ENCODE results near the gene STX5.

STX5 gene

GRCh38 chr11:62811659-62812058, 20.2 kb downstream of the STX5 start:
- DNase-seq (ENCODE audit: extremely low read depth, low read depth), result no peak
- no peak overlapping the region for H3K4me3 ChIP-seq (replicated peaks; ENCODE audit: low read depth, low read length)
- TF ChIP-seq CTCF (IDR thresholded peaks at IDR 0.05; ENCODE audit: low read depth, low read length, missing control alignments), result no peak

- no peak overlapping the region for H3K4me3 ChIP-seq (replicated peaks; ENCODE audit: low read depth, low read length)
- DNase-seq (ENCODE audit: extremely low read depth, low read depth), result no peak
- TF ChIP-seq CTCF (IDR thresholded peaks at IDR 0.05; ENCODE audit: low read depth, low read length, missing control alignments), result no peak
These were observed 21.1 kb downstream of the STX5 start for GRCh38 chr11:62810748-62811147.

- no peak overlapping the region; the same call in 1 of the 2 replicates for H3K4me3 ChIP-seq (replicated peaks; ENCODE audit: low read depth, low read length)
- TF ChIP-seq CTCF (IDR thresholded peaks at IDR 0.05; ENCODE audit: low read depth, low read length, missing control alignments), result no peak
- DNase-seq (ENCODE audit: extremely low read depth, low read depth), result no peak
These were observed 25.2 kb downstream of the STX5 start for GRCh38 chr11:62806611-62807121.

GRCh38 chr11:62805961-62806441, 25.9 kb downstream of the STX5 start:
- no peak for TF ChIP-seq CTCF (IDR thresholded peaks at IDR 0.05; ENCODE audit: low read depth, low read length, missing control alignments)
- DNase-seq (ENCODE audit: extremely low read depth, low read depth), result no peak
- peak overlapping the region; percentile 59 for H3K4me3 ChIP-seq (replicated peaks; ENCODE audit: low read depth, low read length)

GRCh38 chr11:62805076-62805892, 26.6 kb downstream of the STX5 start, which contains the start of gene NXF1:
TSS of gene NXF1 (minus strand) at chr11:62805440. CDS start at chr11:62805356, 84 bp downstream.
- peak; percentile 77 for DNase-seq (ENCODE audit: extremely low read depth, low read depth)
- no peak for TF ChIP-seq CTCF (IDR thresholded peaks at IDR 0.05; ENCODE audit: low read depth, low read length, missing control alignments)

GRCh38 chr11:62804310-62805075, 27.4 kb downstream of the STX5 start:
- DNase-seq (ENCODE audit: extremely low read depth, low read depth), result no peak
- no peak for TF ChIP-seq CTCF (IDR thresholded peaks at IDR 0.05; ENCODE audit: low read depth, low read length, missing control alignments)
- peak overlapping the region; percentile 59 for H3K4me3 ChIP-seq (replicated peaks; ENCODE audit: low read depth, low read length)

More at GRCh38 chr11:62805076-62805892, 26.6 kb downstream of the STX5 start, which contains the start of gene NXF1:
- H3K4me3 ChIP-seq (replicated peaks; ENCODE audit: low read depth, low read length), result peak within 1 kb of the TSS; percentile 59

Measured in HFF-Myc (cell line).